Measurements from ENCODE around the gene COL27A1.

DNA sequence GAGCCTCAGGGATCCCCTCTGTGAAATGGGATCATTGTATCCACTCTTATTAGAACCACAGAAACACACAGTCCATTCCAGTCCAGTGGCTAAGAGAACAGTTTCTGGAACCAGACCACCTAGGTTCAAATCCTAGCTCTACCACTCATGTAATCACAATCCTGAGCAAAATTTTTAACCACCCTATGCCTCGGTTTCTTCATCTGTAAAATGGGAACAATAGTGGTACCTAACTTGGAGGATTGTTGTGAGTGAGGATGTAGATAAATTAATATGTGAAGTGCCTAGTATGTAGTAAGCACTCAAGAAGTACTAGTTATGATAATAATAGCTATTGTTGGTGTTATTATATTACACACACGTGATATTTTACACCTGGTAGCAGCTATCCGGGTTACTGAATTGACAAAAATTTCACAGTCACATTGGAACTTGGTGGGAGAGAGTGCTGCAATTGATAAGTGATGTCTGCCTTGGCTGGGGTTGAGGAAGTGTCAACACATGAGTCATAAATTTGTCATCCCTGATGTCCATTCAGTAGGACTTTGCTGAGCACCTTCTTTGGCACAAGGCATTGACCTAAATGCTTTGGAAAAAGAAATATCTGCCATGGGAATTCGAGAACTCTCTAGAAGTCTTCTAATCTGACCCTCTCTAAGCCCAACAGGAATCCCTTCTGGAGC, 68.4 kb downstream of the COL27A1 start:
- TF ChIP-seq, protein P1, sequence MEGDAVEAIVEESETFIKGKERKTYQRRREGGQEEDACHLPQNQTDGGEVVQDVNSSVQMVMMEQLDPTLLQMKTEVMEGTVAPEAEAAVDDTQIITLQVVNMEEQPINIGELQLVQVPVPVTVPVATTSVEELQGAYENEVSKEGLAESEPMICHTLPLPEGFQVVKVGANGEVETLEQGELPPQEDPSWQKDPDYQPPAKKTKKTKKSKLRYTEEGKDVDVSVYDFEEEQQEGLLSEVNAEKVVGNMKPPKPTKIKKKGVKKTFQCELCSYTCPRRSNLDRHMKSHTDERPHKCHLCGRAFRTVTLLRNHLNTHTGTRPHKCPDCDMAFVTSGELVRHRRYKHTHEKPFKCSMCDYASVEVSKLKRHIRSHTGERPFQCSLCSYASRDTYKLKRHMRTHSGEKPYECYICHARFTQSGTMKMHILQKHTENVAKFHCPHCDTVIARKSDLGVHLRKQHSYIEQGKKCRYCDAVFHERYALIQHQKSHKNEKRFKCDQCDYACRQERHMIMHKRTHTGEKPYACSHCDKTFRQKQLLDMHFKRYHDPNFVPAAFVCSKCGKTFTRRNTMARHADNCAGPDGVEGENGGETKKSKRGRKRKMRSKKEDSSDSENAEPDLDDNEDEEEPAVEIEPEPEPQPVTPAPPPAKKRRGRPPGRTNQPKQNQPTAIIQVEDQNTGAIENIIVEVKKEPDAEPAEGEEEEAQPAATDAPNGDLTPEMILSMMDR (IDR thresholded peaks at IDR 0.05), result no peak
- TF ChIP-seq POLR2A (IDR thresholded peaks at IDR 0.05), result no peak

All from adrenal gland (tissue), 5 donors.